ENCODE results near the gene PIF1. TPM values are rescaled to one million over a fixed set of nuclear protein-coding genes. Genes with fewer than 3 reads are reported as not detected.

The PIF1 gene, protein sequence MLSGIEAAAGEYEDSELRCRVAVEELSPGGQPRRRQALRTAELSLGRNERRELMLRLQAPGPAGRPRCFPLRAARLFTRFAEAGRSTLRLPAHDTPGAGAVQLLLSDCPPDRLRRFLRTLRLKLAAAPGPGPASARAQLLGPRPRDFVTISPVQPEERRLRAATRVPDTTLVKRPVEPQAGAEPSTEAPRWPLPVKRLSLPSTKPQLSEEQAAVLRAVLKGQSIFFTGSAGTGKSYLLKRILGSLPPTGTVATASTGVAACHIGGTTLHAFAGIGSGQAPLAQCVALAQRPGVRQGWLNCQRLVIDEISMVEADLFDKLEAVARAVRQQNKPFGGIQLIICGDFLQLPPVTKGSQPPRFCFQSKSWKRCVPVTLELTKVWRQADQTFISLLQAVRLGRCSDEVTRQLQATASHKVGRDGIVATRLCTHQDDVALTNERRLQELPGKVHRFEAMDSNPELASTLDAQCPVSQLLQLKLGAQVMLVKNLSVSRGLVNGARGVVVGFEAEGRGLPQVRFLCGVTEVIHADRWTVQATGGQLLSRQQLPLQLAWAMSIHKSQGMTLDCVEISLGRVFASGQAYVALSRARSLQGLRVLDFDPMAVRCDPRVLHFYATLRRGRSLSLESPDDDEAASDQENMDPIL
- total RNA-seq (10 to 100 TPM in 1 of 5 experiments, 1 to 10 TPM in 1, under 1 TPM in 1, not detected in 2; 0.34 to 30.2 (median 1.0) TPM), polyA plus RNA-seq (not detected), total RNA-seq (not detected)

DNA sequence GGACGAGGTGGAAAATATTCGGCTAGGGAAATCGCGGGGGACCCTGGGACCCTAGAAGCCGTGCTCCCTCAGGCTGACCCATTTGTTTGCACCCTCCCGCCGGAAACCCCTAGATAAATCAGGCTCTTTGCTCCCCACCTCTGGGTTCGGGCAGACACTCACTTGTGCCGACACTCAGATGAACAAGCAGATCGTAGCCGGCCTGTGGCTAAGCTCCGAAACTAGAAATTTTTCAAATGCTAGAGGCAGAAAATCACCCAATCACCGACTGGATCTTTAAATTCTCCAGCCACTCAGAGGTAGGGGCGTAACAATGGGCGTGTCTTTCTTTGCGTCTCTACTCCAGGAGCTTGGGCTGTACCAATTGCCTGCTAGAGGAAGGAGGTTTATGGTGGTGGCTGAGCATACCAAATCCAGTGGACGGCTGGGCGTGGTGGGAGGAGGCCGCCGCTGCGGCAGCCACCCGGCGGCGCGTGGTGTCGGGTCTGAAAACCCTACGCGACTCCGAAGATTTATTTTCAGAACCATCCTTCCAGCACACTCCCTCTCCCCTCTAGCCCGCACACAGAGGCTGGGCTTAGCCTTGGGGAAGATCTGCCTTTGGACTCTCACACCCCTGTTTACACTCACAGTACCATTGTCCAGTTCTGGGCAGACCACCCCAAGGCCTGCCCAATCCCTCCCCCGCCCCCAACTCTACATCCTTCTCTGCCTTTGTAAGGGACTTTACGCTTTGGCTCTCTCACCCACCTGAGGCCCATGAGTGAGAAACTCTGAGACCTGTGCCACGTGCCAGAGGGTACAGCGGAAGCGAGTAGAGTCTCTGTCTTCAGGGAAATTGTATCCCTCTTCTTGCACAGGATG lies at the start of gene PIF1:
PIF1 (minus strand) TSS at position 217 of the 864 bp plus-strand sequence. CDS start 1,312 bp downstream, outside the sequence.
- peaks cover 25 to 42% (median 35%) of the 10 kb centered on the region in 7 donors for H3K4me1 Mint-ChIP-seq
- H3K9me3 Mint-ChIP-seq: no peaks in the 10 kb centered on the region
- H3K36me3 Mint-ChIP-seq: peaks cover 0 to 8% (median 0%) of the 10 kb centered on the region in 5 donors
- H3K4me3 Mint-ChIP-seq: peak within 1 kb of the TSS; percentile 82 to 95 (median 88)
- Histone ChIP-seq H3K4me1 (ENCODE audit: control insufficient read depth in 2 of 2, insufficient read depth in 2 of 2, low read length in 2 of 2) (peaks cover 21 to 24% of the 10 kb centered on the region in 2 donors), H3K9me3 (ENCODE audit: control insufficient read depth in 2 of 3, low read length in 3 of 3) (no peaks in the 10 kb centered on the region), H3K27me3 (ENCODE audit: control insufficient read depth in 2 of 2, insufficient read depth in 2 of 2, low read length in 2 of 2) (peaks cover 0 to 4% of the 10 kb centered on the region in 2 donors), H3K4me3 (ENCODE audit: low read length) (peak within 1 kb of the TSS; percentile 71), H3K27ac (ENCODE audit: low read depth, low read length) (peak within 1 kb of the TSS; percentile 37), H3K36me3 (ENCODE audit: control insufficient read depth in 2 of 3, insufficient read depth in 3 of 3, low read length in 3 of 3) (no peaks in the 10 kb centered on the region)
- intact Hi-C loops (cut with micrococcal nuclease): loop anchor here (1.0 to 10.0 kb wide), 9 partner anchors 10 to 731 kb away; partner anchors contain the start of genes PLEKHO2 (in 2 of the 2), CIAO2A (in 1 of the 2), CLPX (in 1 of the 2) and PCLAF (in 1 of the 2)
- CTCF ChIA-PET: interaction anchor here (0.7 to 2.2 kb wide), 4 partner anchors 10 to 370 kb away, joined by 3 to 13 read pairs (median 4); no protein-coding TSS in a partner anchor
- peaks cover 0 to 19% (median 12%) of the 10 kb centered on the region in 5 donors for H3K27me3 Mint-ChIP-seq
- H3K27ac Mint-ChIP-seq: peak within 1 kb of the TSS in 8 of 9 donors; percentile 41 to 91 (median 75)
- POLR2A ChIA-PET: interaction anchor here (0.7 to 2.1 kb wide), 8 partner anchors 10 to 663 kb away, joined by 3 to 17 read pairs (median 5); partner anchors contain the start of genes PPIB and ZNF609
- ATAC-seq: peak; percentile 99
- DNase-seq: peak; percentile 44 to 92 (median 87)

DNA sequence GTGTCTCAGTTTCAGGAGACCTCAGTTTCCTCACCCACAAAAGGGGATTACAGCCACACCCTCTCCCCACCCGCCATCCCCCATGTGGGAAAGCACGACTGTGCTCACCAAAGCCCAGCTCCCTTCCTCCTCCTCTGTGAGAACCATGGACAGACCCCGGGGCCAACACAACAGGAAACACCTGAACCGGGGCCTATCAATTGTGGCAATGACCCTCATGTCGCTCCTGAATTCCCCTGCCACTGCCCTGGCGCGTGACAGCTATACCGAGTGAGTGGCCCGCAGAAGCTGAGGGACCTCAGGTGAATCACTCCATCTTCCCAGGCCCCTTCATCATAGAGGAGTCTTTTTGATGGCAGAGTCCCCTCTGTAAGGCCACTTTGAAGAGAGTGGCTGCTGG lies 44.9 kb upstream of the PIF1 start:
- intact Hi-C loops (cut with micrococcal nuclease): no loop called here
- no peaks in the 10 kb centered on the region for H3K27me3 Mint-ChIP-seq
- no peak overlapping the region for H3K4me3 Mint-ChIP-seq
- Histone ChIP-seq H3K36me3 (ENCODE audit: control insufficient read depth in 2 of 3, insufficient read depth in 3 of 3, low read length in 3 of 3) (peaks cover 0 to 24% (median 3%) of the 10 kb centered on the region in 3 experiments), H3K27ac (ENCODE audit: low read depth, low read length) (no peak overlapping the region), H3K9me3 (ENCODE audit: control insufficient read depth in 2 of 3, low read length in 3 of 3) (no peaks in the 10 kb centered on the region), H3K4me1 (ENCODE audit: control insufficient read depth in 2 of 2, insufficient read depth in 2 of 2, low read length in 2 of 2) (no peaks in the 10 kb centered on the region), H3K4me3 (ENCODE audit: low read length) (no peak overlapping the region), H3K27me3 (ENCODE audit: control insufficient read depth in 2 of 2, insufficient read depth in 2 of 2, low read length in 2 of 2) (no peaks in the 10 kb centered on the region)
- H3K4me1 Mint-ChIP-seq: peaks cover 0 to 26% (median 7%) of the 10 kb centered on the region in 7 donors
- peak overlapping the region in 3 of 9 donors; percentile 1 to 51 (median 23) for H3K27ac Mint-ChIP-seq
- ATAC-seq: no peak
- no peak for DNase-seq
- ChIA-PET CTCF (interaction anchor here (0.6 kb wide), 1 partner anchor 12 kb away, joined by 4 read pairs; no protein-coding TSS in a partner anchor), POLR2A (no interaction called here)
- H3K9me3 Mint-ChIP-seq: peaks cover 0 to 2% (median 0%) of the 10 kb centered on the region in 11 donors
- peaks cover 0 to 27% (median 7%) of the 10 kb centered on the region in 5 donors for H3K36me3 Mint-ChIP-seq

DNA sequence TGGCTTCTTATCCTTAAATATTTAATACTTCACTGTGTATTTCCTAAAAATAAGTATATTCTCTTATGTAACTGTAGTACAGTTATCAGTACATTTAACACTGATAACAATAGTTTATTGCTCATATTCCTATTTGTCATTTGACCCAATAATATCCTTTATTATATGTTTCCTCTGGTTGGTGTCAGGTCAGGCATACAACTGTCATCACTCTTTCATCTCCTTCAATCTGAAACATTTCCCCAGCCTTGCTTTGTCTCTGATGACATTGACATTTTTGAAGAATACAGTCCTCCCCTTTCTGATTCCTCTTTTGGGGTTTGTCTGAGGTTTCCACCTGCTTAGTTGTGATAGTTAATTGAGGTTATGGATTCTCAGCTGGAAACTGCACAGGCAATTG lies 44.1 kb upstream of the PIF1 start:
- H3K4me1 ChIP-seq (ENCODE audit: control insufficient read depth in 2 of 2, insufficient read depth in 2 of 2, low read length in 2 of 2): no peaks in the 10 kb centered on the region
- ChIA-PET POLR2A (no interaction called here), CTCF (no interaction called here)
- H3K9me3 ChIP-seq (ENCODE audit: control insufficient read depth in 2 of 3, low read length in 3 of 3): no peaks in the 10 kb centered on the region
- intact Hi-C loops (cut with micrococcal nuclease): no loop called here
- ATAC-seq (no peak), DNase-seq (no peak)
- H3K36me3 ChIP-seq (ENCODE audit: control insufficient read depth in 2 of 3, insufficient read depth in 3 of 3, low read length in 3 of 3): peaks cover 0 to 32% (median 8%) of the 10 kb centered on the region in 3 experiments
- Mint-ChIP-seq H3K27me3 (no peaks in the 10 kb centered on the region), H3K4me1 (peaks cover 0 to 23% (median 7%) of the 10 kb centered on the region in 7 donors), H3K27ac (peak overlapping the region in 5 of 9 donors; percentile 1 to 71 (median 41)), H3K36me3 (peaks cover 0 to 29% (median 7%) of the 10 kb centered on the region in 5 donors), H3K9me3 (peaks cover 0 to 2% (median 0%) of the 10 kb centered on the region in 11 donors), H3K4me3 (no peak overlapping the region)
- H3K4me3 ChIP-seq (ENCODE audit: low read length): no peak overlapping the region
- H3K27me3 ChIP-seq (ENCODE audit: control insufficient read depth in 2 of 2, insufficient read depth in 2 of 2, low read length in 2 of 2): no peaks in the 10 kb centered on the region
- no peak overlapping the region for H3K27ac ChIP-seq (ENCODE audit: low read depth, low read length)

DNA sequence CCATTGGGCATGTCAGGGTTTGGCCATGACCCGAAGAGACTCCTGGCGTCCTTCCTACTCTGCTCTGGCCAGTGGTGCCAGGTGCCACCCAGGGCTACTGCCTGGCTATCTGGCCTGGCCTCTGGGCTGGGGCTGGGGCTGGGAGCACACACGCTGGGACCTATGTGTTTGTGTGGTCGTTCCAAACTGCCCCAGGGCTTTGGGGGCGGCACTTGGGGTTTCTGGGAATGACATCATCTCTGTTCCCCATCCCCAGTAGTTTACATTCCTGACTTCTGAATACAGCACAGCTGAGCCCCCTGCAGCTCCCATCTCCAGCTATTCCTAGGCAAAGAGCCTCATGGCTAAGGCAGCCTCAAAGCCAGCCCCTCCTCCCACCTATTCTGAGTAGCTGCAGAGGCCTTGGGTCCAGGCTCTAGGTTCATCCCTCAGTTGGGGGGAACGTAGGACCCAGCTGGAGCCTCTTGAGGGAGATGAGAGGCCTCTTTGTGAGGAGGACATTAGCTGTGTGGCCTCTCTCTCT lies 40.6 kb upstream of the PIF1 start:
- intact Hi-C loops (cut with micrococcal nuclease): loop anchor here in 1 of 2 donors (2.0 kb wide), 1 partner anchor 29 kb away; no protein-coding TSS in a partner anchor
- H3K27ac ChIP-seq (ENCODE audit: low read depth, low read length): no peak overlapping the region
- H3K27ac Mint-ChIP-seq: no peak overlapping the region
- ATAC-seq: no peak
- no peak overlapping the region for H3K4me3 ChIP-seq (ENCODE audit: low read length)
- H3K27me3 ChIP-seq (ENCODE audit: control insufficient read depth in 2 of 2, insufficient read depth in 2 of 2, low read length in 2 of 2): no peaks in the 10 kb centered on the region
- H3K4me3 Mint-ChIP-seq: no peak overlapping the region
- ChIA-PET POLR2A (no interaction called here), CTCF (interaction anchor here (0.6 to 1.2 kb wide), 2 partner anchors 67 to 134 kb away, joined by 3 to 4 read pairs; no protein-coding TSS in a partner anchor)
- DNase-seq: no peak
- peaks cover 0 to 41% (median 7%) of the 10 kb centered on the region in 5 donors for H3K36me3 Mint-ChIP-seq
- no peaks in the 10 kb centered on the region for H3K9me3 ChIP-seq (ENCODE audit: control insufficient read depth in 2 of 3, low read length in 3 of 3)
- H3K4me1 Mint-ChIP-seq: peaks cover 0 to 19% (median 9%) of the 10 kb centered on the region in 7 donors
- H3K36me3 ChIP-seq (ENCODE audit: control insufficient read depth in 2 of 3, insufficient read depth in 3 of 3, low read length in 3 of 3): peaks cover 0 to 58% (median 10%) of the 10 kb centered on the region in 3 experiments
- H3K27me3 Mint-ChIP-seq: no peaks in the 10 kb centered on the region
- H3K9me3 Mint-ChIP-seq: peaks cover 0 to 2% (median 0%) of the 10 kb centered on the region in 11 donors
- no peaks in the 10 kb centered on the region for H3K4me1 ChIP-seq (ENCODE audit: control insufficient read depth in 2 of 2, insufficient read depth in 2 of 2, low read length in 2 of 2)

DNA sequence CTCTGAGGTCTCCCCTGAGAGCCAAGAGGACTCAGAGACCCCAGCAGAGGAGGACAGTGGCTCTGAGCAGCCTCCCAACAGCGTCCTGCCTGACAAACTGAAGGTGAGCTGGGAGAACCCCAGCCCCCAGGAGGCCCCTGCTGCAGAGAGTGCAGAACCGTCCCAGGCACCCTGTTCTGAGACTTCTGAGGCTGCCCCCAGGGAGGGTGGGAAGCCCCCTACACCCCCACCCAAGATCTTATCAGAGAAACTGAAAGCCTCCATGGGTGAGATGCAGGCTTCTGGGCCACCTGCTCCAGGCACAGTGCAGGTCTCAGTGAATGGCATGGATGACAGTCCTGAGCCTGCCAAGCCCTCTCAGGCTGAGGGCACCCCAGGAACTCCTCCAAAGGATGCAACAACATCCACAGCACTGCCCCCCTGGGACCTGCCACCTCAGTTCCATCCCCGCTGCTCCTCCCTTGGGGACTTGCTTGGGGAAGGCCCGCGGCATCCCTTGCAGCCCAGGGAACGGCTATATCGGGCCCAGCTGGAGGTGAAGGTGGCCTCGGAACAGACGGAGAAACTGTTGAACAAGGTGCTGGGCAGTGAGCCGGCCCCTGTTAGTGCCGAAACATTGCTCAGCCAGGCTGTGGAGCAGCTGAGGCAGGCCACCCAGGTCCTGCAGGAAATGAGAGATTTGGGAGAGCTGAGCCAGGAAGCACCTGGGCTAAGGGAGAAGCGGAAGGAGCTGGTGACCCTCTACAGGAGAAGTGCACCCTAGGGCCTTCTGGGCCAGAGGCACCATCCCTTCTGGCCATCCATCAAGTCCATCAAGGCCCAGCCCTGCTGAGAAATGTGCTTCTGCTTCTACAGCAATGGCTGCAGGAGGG lies 39.9 kb upstream of the PIF1 start:
- ChIA-PET POLR2A (no interaction called here), CTCF (interaction anchor here (1.2 kb wide), 1 partner anchor 133 kb away, joined by 3 read pairs; no protein-coding TSS in a partner anchor)
- intact Hi-C loops (cut with micrococcal nuclease): no loop called here
- DNase-seq: no peak
- Histone ChIP-seq H3K4me3 (ENCODE audit: low read length) (no peak overlapping the region), H3K27me3 (ENCODE audit: control insufficient read depth in 2 of 2, insufficient read depth in 2 of 2, low read length in 2 of 2) (no peaks in the 10 kb centered on the region), H3K4me1 (ENCODE audit: control insufficient read depth in 2 of 2, insufficient read depth in 2 of 2, low read length in 2 of 2) (no peaks in the 10 kb centered on the region), H3K27ac (ENCODE audit: low read depth, low read length) (no peak overlapping the region), H3K36me3 (ENCODE audit: control insufficient read depth in 2 of 3, insufficient read depth in 3 of 3, low read length in 3 of 3) (peaks cover 2 to 65% (median 16%) of the 10 kb centered on the region in 3 experiments), H3K9me3 (ENCODE audit: control insufficient read depth in 2 of 3, low read length in 3 of 3) (no peaks in the 10 kb centered on the region)
- Mint-ChIP-seq H3K9me3 (peaks cover 0 to 2% (median 0%) of the 10 kb centered on the region in 11 donors), H3K27ac (peak overlapping the region in 1 of 9 donors; percentile 41), H3K4me3 (no peak overlapping the region), H3K4me1 (peaks cover 0 to 16% (median 9%) of the 10 kb centered on the region in 7 donors), H3K36me3 (peaks cover 0 to 40% (median 7%) of the 10 kb centered on the region in 5 donors), H3K27me3 (no peaks in the 10 kb centered on the region)
- ATAC-seq: no peak

Data from naive thymus-derived CD4-positive, alpha-beta T cell (primary cell).